Panc1 (cell line): ENCODE measurements around the gene ZNF710. TPM values are rescaled to one million over a fixed set of nuclear protein-coding genes. Genes with fewer than 3 reads are reported as not detected.

Source experiments
- ATAC-seq: fragments of 200-7000 bp; cut with Tn5 transposase; 2 replicates; pipeline ENCODE4 v1.9.1; 2020; ENCODE audit warnings: mild to moderate bottlenecking, moderate library complexity
- BruUV-seq: library from RNA; stranded (reverse); fragments of 400-500 nt; replicated peaks from 2 replicates; lab custom pipeline; 2021; lab: Mats Ljungman, UMichigan
- CTCF ChIA-PET: fragments of 300-600 bp; sonication (Branson Sonifier 250); formaldehyde crosslinking; loops from one replicate; lab custom pipeline; 2022; ENCODE audit warnings: antibody characterized with exemption; lab: Charles Lee
- POLR2A ChIA-PET: fragments of 300-600 bp; sonication (Branson Sonifier 250); formaldehyde crosslinking; loops from one replicate; lab custom pipeline; 2022; ENCODE audit warnings: antibody characterized with exemption; lab: Charles Lee
- DNase-seq: peaks from one replicate; pipeline ENCODE4 v3.0.0-alpha.2; 2010; ENCODE audit warnings: low read depth, low spot score
- H3K27ac ChIP-seq: 2 replicates; pipeline ENCODE4 v1.5.1; 2011; ENCODE audit warnings: mild to moderate bottlenecking, low read length, inconsistent platforms
- H3K27me3 ChIP-seq: fragments of 200-500 bp; sonication (Bioruptor generic); 2 replicates; pipeline ENCODE4 v1.6.0; 2014; ENCODE audit warnings: low read length, inconsistent platforms; ENCODE audit not compliant: control insufficient read depth, insufficient read depth
- H3K36me3 ChIP-seq: fragments of 200-500 bp; sonication (Bioruptor generic); 2 replicates; pipeline ENCODE4 v1.5.1; 2014; ENCODE audit warnings: inconsistent platforms, mild to moderate bottlenecking, low read length, moderate library complexity; ENCODE audit not compliant: control insufficient read depth, insufficient read depth
- H3K4me1 ChIP-seq: 2 replicates; pipeline ENCODE4 v1.5.1; 2011; ENCODE audit warnings: inconsistent platforms, mild to moderate bottlenecking, low read length, moderate library complexity; ENCODE audit not compliant: control insufficient read depth, insufficient read depth
- H3K4me3 ChIP-seq, 2 experiments: 2 replicates each; pipeline ENCODE4 v1.5.1; 2011 to 2012; ENCODE audit warnings: low read depth in 2 of 2, low read length in 2 of 2, mild to moderate bottlenecking in 2 of 2, inconsistent platforms in 1 of 2, moderate library complexity in 1 of 2
- H3K9me3 ChIP-seq: fragments of 200-500 bp; sonication (Bioruptor generic); 2 replicates; pipeline ENCODE4 v1.5.1; 2014; ENCODE audit warnings: low read depth, mild to moderate bottlenecking, inconsistent platforms, low read length, moderate library complexity; ENCODE audit not compliant: control insufficient read depth, insufficient read depth
- POLR2AphosphoS5 ChIP-seq: IDR thresholded peaks from 2 replicates; pipeline ENCODE4 v1.6.1; 2012; ENCODE audit warnings: mild to moderate bottlenecking, low read depth, low read length, moderate library complexity
- SIN3A ChIP-seq: IDR thresholded peaks from 2 replicates; pipeline ENCODE4 v1.6.1; 2012; ENCODE audit warnings: low read depth, mild to moderate bottlenecking, low read length, moderate library complexity, borderline replicate concordance; ENCODE audit not compliant: insufficient read depth
- TCF7L2 ChIP-seq: IDR thresholded peaks from 2 replicates; pipeline ENCODE4 v1.6.1; 2011; ENCODE audit warnings: mild to moderate bottlenecking, low read depth, low read length, inconsistent platforms
- in situ Hi-C: cut with HindIII; loops from 2 replicates; pipeline ENCODE4 v1.10.0; 2016; ENCODE audit warnings: low sequenced_read_pairs, low pct_unique_long_range_greater_than_20kb
- intact Hi-C: fragments of 100-400 bp; cut with micrococcal nuclease; formaldehyde crosslinking; loops from one replicate; pipeline ENCODE4 v1.10.0; 2022; ENCODE audit not compliant: unreplicated experiment
- total RNA-seq: library from RNA; stranded (reverse); gene quantifications from one replicate; pipeline ENCODE4 v1.2.1, GENCODE V29; 2021; ENCODE audit not compliant: unreplicated experiment
- TF ChIP-seq, protein P1 (sequence below): fragments of 450-650 bp; IDR thresholded peaks from 2 replicates; pipeline ENCODE4 v1.5.1; 2017; ENCODE audit warnings: mild to moderate bottlenecking
- TF ChIP-seq, protein P2 (sequence below), 2 experiments: IDR thresholded peaks; 2 replicates each; pipeline ENCODE4 v1.6.1; 2011 to 2012; ENCODE audit warnings: low read depth in 2 of 2, control low read depth in 1 of 2, low read length in 1 of 2, mild to moderate bottlenecking in 1 of 2, moderate library complexity in 1 of 2; ENCODE audit not compliant: insufficient read depth in 1 of 2

Gene ZNF710
- total RNA-seq, 1 experiment from 2014 or later = 15.8 TPM

DNA sequence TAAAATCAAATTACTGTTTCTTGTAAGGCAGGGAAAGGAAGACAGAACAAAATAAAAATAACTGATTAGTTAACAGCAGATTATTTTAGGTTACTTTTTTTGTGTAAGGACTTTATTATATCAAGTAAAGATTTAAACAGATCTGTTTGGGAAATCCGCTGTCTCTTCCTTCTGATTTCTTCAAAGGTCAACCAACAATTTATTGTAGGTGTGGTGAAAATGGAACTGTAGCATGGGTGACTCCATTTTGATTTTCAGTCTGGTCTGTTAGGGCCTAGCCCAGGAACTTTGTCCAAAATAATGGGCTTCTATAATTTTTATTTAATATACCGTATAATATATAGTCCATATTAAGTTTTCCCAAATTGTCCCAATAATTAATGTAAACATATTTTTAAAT, 114.7 kb downstream of the ZNF710 start:
- Histone ChIP-seq H3K36me3 (no peaks in the 10 kb centered on the region), H3K27me3 (no peaks in the 10 kb centered on the region), H3K27ac (no peak overlapping the region), H3K4me1 (no peaks in the 10 kb centered on the region), H3K9me3 (peaks cover 2% of the 10 kb centered on the region; the same call in 1 of the 2 replicates), H3K4me3 (no peak overlapping the region)
- BruUV-seq = no TSS peak
- ATAC-seq (no peak), DNase-seq (no peak)
- intact Hi-C loops (no loop called here), in situ Hi-C loops (no loop called here)
- POLR2A ChIA-PET = no interaction called here
- TF ChIP-seq TCF7L2 (no peak), SIN3A (no peak), POLR2AphosphoS5 (no peak)
- TF ChIP-seq, protein P1, sequence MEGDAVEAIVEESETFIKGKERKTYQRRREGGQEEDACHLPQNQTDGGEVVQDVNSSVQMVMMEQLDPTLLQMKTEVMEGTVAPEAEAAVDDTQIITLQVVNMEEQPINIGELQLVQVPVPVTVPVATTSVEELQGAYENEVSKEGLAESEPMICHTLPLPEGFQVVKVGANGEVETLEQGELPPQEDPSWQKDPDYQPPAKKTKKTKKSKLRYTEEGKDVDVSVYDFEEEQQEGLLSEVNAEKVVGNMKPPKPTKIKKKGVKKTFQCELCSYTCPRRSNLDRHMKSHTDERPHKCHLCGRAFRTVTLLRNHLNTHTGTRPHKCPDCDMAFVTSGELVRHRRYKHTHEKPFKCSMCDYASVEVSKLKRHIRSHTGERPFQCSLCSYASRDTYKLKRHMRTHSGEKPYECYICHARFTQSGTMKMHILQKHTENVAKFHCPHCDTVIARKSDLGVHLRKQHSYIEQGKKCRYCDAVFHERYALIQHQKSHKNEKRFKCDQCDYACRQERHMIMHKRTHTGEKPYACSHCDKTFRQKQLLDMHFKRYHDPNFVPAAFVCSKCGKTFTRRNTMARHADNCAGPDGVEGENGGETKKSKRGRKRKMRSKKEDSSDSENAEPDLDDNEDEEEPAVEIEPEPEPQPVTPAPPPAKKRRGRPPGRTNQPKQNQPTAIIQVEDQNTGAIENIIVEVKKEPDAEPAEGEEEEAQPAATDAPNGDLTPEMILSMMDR = no peak
- TF ChIP-seq, protein P2, sequence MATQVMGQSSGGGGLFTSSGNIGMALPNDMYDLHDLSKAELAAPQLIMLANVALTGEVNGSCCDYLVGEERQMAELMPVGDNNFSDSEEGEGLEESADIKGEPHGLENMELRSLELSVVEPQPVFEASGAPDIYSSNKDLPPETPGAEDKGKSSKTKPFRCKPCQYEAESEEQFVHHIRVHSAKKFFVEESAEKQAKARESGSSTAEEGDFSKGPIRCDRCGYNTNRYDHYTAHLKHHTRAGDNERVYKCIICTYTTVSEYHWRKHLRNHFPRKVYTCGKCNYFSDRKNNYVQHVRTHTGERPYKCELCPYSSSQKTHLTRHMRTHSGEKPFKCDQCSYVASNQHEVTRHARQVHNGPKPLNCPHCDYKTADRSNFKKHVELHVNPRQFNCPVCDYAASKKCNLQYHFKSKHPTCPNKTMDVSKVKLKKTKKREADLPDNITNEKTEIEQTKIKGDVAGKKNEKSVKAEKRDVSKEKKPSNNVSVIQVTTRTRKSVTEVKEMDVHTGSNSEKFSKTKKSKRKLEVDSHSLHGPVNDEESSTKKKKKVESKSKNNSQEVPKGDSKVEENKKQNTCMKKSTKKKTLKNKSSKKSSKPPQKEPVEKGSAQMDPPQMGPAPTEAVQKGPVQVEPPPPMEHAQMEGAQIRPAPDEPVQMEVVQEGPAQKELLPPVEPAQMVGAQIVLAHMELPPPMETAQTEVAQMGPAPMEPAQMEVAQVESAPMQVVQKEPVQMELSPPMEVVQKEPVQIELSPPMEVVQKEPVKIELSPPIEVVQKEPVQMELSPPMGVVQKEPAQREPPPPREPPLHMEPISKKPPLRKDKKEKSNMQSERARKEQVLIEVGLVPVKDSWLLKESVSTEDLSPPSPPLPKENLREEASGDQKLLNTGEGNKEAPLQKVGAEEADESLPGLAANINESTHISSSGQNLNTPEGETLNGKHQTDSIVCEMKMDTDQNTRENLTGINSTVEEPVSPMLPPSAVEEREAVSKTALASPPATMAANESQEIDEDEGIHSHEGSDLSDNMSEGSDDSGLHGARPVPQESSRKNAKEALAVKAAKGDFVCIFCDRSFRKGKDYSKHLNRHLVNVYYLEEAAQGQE (IDR thresholded peaks at IDR 0.05; ENCODE audit: insufficient read depth in 1 of 2, low read depth in 2 of 2, low read length in 1 of 2) = no peak
- CTCF ChIA-PET = no interaction called here

DNA sequence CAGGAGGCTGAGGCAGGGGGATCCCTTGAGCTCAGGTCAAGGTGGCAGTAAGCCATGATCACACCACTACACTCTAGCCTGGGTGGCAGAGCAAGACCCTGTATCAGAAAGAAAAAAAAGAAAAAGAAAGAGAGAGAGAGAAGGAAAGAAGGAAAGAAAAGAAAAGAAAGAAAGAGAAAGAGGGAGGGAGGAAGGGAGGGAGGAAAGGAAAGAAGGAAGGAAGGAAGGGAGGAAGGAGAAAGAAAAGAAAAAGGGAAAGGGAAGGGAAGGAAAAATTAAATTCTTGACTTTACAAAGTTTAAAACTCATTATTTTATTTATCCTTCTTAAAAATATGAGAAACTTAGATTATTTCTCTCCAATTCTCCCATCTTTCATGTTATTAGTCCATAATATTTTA, 118.2 kb downstream of the ZNF710 start:
- BruUV-seq = no TSS peak
- TF ChIP-seq TCF7L2 (no peak), POLR2AphosphoS5 (no peak)
- in situ Hi-C loops = no loop called here
- ATAC-seq = no peak
- no peaks in the 10 kb centered on the region for H3K36me3 ChIP-seq
- peaks cover 2% of the 10 kb centered on the region; the same call in 1 of the 2 replicates for H3K9me3 ChIP-seq
- no peaks in the 10 kb centered on the region for H3K4me1 ChIP-seq
- DNase-seq = no peak
- no peaks in the 10 kb centered on the region for H3K27me3 ChIP-seq
- ChIA-PET CTCF (interaction anchor here (0.7 kb wide), 1 partner anchor 15 kb away, joined by 18 read pairs; no protein-coding TSS in a partner anchor), POLR2A (no interaction called here)
- no peak overlapping the region for H3K27ac ChIP-seq
- H3K4me3 ChIP-seq = no peak overlapping the region
- intact Hi-C loops = no loop called here

DNA sequence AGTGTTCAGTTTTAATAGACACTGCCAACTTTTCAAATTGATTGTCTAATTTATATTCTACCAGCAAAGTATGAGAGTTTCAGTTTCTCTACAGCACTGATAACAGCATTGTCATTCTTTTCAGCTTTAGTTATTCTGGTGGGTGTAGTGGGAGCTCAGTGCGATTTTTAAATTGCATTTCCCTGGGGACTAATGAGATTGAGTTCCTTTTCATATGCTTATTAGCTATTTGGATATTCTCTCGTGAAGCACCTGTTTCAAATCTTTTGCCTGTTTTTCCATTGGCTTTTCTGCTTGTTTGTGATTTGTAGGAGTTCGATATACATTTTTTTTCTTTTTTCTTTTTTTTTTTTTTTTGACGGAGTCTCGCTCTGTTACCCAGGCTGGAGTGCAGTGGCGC, 120.0 kb downstream of the ZNF710 start:
- Histone ChIP-seq H3K4me1 (peaks cover under 1% of the 10 kb centered on the region; the same call in 1 of the 2 replicates), H3K4me3 (no peak overlapping the region), H3K9me3 (no peaks in the 10 kb centered on the region), H3K27ac (no peak overlapping the region), H3K36me3 (no peaks in the 10 kb centered on the region), H3K27me3 (no peaks in the 10 kb centered on the region)
- ChIA-PET POLR2A (interaction anchor here (0.6 to 0.7 kb wide), 2 partner anchors 33 to 37 kb away, joined by 6 to 7 read pairs; no protein-coding TSS in a partner anchor), CTCF (interaction anchor here (0.6 kb wide), 1 partner anchor 200 kb away, joined by 3 read pairs; no protein-coding TSS in a partner anchor)
- intact Hi-C loops = no loop called here
- TF ChIP-seq TCF7L2 = no peak
- TF ChIP-seq SIN3A = no peak
- TF ChIP-seq, protein P2 (IDR thresholded peaks at IDR 0.05; ENCODE audit: insufficient read depth in 1 of 2, low read depth in 2 of 2, low read length in 1 of 2) = no peak
- no peak for TF ChIP-seq POLR2AphosphoS5
- TF ChIP-seq, protein P1 = no peak
- BruUV-seq = no TSS peak
- in situ Hi-C loops = no loop called here
- ATAC-seq (no peak), DNase-seq (no peak)
